ENCODE measurements around the gene PRKAA1. TPM values are rescaled to one million over a fixed set of nuclear protein-coding genes. Genes with fewer than 3 reads are reported as not detected.
"Not testable (repeated sequence)": the region's sequence is repeated elsewhere in the genome, so short reads cannot be mapped to it uniquely, and the experiment has no call there.

Gene PRKAA1
- total RNA-seq, 4 donors from 2014 or later = 66.5 to 113 (median 97.9) TPM

DNA sequence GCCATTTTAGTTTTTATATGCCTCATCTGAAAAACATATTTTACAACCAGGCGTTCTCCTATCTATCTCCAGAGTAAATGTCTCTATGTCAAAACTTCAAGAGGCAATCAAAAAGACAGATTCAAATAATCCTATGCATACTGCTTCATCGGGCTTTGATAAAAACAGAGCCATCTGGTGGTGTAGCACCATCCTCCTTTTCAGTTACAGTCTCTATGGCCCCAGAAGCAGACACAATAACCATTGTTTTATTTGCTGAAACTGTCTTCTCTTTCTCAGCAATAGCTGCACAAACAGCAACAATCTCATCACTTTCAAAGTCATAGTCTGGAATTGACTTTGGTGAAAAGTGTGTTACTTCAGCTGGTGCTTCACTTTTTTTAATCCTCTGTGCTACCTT is 82.2 kb downstream of the PRKAA1 start:
- Histone ChIP-seq H3K27me3 (no peaks in the 10 kb centered on the region), H3K27ac (no peak overlapping the region), H3K4me1 (peaks cover 0 to 13% (median 0%) of the 10 kb centered on the region in 3 donors), H3K9me3 (no peaks in the 10 kb centered on the region), H3K36me3 (peaks cover 0 to 26% of the 10 kb centered on the region in 2 donors), H3K4me3 (no peak overlapping the region)
- WGBS, 2 donors (ENCODE audit: low coverage in 1 of 2) = 21 to 38% methylated on average over 2 of the region's 2 CpGs
- no peak for ATAC-seq
- TF ChIP-seq EP300 (IDR thresholded peaks at IDR 0.05) = no peak
- no peak for TF ChIP-seq POLR2AphosphoS5 (IDR thresholded peaks at IDR 0.05)
- TF ChIP-seq, protein P1, sequence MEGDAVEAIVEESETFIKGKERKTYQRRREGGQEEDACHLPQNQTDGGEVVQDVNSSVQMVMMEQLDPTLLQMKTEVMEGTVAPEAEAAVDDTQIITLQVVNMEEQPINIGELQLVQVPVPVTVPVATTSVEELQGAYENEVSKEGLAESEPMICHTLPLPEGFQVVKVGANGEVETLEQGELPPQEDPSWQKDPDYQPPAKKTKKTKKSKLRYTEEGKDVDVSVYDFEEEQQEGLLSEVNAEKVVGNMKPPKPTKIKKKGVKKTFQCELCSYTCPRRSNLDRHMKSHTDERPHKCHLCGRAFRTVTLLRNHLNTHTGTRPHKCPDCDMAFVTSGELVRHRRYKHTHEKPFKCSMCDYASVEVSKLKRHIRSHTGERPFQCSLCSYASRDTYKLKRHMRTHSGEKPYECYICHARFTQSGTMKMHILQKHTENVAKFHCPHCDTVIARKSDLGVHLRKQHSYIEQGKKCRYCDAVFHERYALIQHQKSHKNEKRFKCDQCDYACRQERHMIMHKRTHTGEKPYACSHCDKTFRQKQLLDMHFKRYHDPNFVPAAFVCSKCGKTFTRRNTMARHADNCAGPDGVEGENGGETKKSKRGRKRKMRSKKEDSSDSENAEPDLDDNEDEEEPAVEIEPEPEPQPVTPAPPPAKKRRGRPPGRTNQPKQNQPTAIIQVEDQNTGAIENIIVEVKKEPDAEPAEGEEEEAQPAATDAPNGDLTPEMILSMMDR (IDR thresholded peaks at IDR 0.05) = no peak
- TF ChIP-seq POLR2A (IDR thresholded peaks at IDR 0.05) = no peak

DNA sequence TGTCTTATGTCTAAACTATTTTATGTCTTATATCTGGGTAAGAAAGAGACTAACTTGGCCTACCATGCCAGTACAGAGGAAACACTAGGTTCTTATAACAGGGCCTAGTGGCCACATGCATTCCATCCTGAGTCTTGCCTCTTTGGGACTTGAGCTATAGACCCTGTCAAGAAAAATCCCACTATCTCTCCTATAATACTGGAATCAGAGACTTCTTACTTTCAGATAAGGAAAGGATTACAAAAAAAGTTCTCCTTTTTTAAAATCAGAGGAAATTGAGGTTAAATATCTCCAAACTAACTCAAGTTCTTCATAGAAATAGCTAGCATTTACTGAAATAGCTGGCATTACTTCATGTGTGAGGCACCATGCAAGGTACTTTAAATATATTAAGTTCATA is 84.2 kb downstream of the PRKAA1 start:
- H3K36me3 ChIP-seq = peaks cover 0 to 16% of the 10 kb centered on the region in 2 donors
- no peak for ATAC-seq
- no peak for TF ChIP-seq POLR2A (IDR thresholded peaks at IDR 0.05)
- no peak for TF ChIP-seq EP300 (IDR thresholded peaks at IDR 0.05)
- TF ChIP-seq POLR2AphosphoS5 (IDR thresholded peaks at IDR 0.05) = no peak
- TF ChIP-seq, protein P1 (IDR thresholded peaks at IDR 0.05) = no peak
- H3K27ac ChIP-seq = no peak overlapping the region
- no peak overlapping the region for H3K4me3 ChIP-seq
- peaks cover 0 to 13% (median 0%) of the 10 kb centered on the region in 3 donors for H3K4me1 ChIP-seq
- no peaks in the 10 kb centered on the region for H3K27me3 ChIP-seq
- H3K9me3 ChIP-seq = peaks cover 0 to 5% (median 0%) of the 10 kb centered on the region in 3 donors

DNA sequence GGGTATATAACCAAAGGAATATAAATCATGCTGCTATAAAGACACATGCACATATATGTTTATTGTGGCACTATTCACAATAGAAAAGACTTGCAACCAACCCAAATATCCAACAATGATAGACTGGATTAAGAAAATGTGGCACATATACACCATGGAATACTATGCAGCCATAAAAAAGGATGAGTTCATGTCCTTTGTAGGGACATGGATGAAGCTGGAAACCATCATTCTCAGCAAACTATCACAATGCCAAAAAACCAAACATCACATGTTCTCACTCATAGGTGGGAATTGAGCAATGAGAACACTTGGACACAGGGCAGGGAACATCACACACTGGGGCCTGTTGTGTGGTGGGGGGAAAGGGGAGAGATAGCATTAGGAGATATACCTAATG is 87.6 kb downstream of the PRKAA1 start:
- not testable (repeated sequence) for ATAC-seq, H3K4me3 ChIP-seq, H3K27me3 ChIP-seq, H3K4me1 ChIP-seq, H3K36me3 ChIP-seq, H3K27ac ChIP-seq
- H3K9me3 ChIP-seq = peaks cover 0 to 10% (median 0%) of the 10 kb centered on the region in 3 donors

Small RNA genes lying within 50 kb of the gene (small RNA-seq; reads per million reads assigned to genes)
- 0 reads per million in 4 donors for gene RF00191
- gene SNORD72 = 21.7 to 63.4 (median 31.0) reads per million in 4 donors

Other genes starting within 250 kb of the PRKAA1 start
- 10 to 100 TPM; 10.1 to 30.1 (median 27.0) TPM for gene PTGER4, start 118.5 kb downstream of the PRKAA1 start, total RNA-seq
- 10 to 100 TPM; 23.2 to 27.7 (median 25.8) TPM for gene TTC33, start 42.4 kb downstream of the PRKAA1 start, total RNA-seq
- gene RPL37, start 36.8 kb upstream of the PRKAA1 start, total RNA-seq = 100 to 1,000 TPM in 2 of 4 donors, 10 to 100 TPM in 2; 64.0 to 132 (median 91.4) TPM
- gene CARD6, start 43.0 kb upstream of the PRKAA1 start, total RNA-seq = 10 to 100 TPM in 1 of 4 donors, 1 to 10 TPM in 3; 4.8 to 13.6 (median 8.5) TPM
- gene C7, start 111.1 kb upstream of the PRKAA1 start, total RNA-seq = 100 to 1,000 TPM; 396 to 929 (median 694) TPM